Lower lobe of right lung (tissue), 2 donors: Measurements from ENCODE around the gene RARG. TPM values are rescaled to one million over a fixed set of nuclear protein-coding genes. Genes with fewer than 3 reads are reported as not detected.

Source experiments
- ATAC-seq, 2 donors: fragments of 200-7000 bp; cut with Tn5 transposase; one replicate each; pipeline ENCODE4 v1.9.1; 2020 to 2022; ENCODE audit warnings: mild to moderate bottlenecking in 2 of 2, moderate library complexity in 2 of 2
- DNase-seq: peaks from one replicate; pipeline ENCODE4 v3.0.0-alpha.2; 2020
- H3K27ac ChIP-seq: fragments of 200-600 bp; one replicate; pipeline ENCODE4 v1.8.0; 2022
- H3K27me3 ChIP-seq: fragments of 200-600 bp; one replicate; pipeline ENCODE4 v1.8.0; 2022; ENCODE audit warnings: low read depth
- H3K36me3 ChIP-seq: fragments of 200-600 bp; one replicate; pipeline ENCODE4 v1.8.0; 2022; ENCODE audit warnings: mild to moderate bottlenecking
- H3K4me1 ChIP-seq: fragments of 200-600 bp; one replicate; pipeline ENCODE4 v1.8.0; 2022
- H3K4me3 ChIP-seq: fragments of 200-600 bp; one replicate; pipeline ENCODE4 v1.8.0; 2022; ENCODE audit warnings: mild to moderate bottlenecking
- H3K9me3 ChIP-seq: fragments of 200-600 bp; one replicate; pipeline ENCODE4 v1.8.0; 2022
- CTCF ChIP-seq: fragments of 200-600 bp; IDR thresholded peaks from one replicate; pipeline ENCODE4 v1.8.0; 2022; ENCODE audit warnings: antibody characterized with exemption, mild to moderate bottlenecking
- intact Hi-C: fragments of 100-400 bp; cut with DNase I; formaldehyde crosslinking; loops from one replicate; pipeline ENCODE4 v1.11.0; 2022
- total RNA-seq: library from RNA; stranded (reverse); fragmentation: NEBNext Ultra II Directional; extraction: Animal tissue kit (Norgen Biotek cat#: 25700); gene quantifications from one replicate; pipeline ENCODE4 v1.2.1, GENCODE V29; 2021
- donor health status: DM: no; HTN: yes; CAD: no; lungs with severe emphysema.

Gene RARG
- total RNA-seq, 1 donor from 2014 or later = 30.1 TPM

GRCh38 chr12:53196486-53196885 lies 35.5 kb downstream of the RARG start:
- no peak for ATAC-seq
- intact Hi-C loops = no loop called here
- DNase-seq = no peak
- Histone ChIP-seq H3K27ac (no peak overlapping the region), H3K27me3 (no peaks in the 10 kb centered on the region), H3K4me1 (peaks cover 19% of the 10 kb centered on the region), H3K9me3 (no peaks in the 10 kb centered on the region), H3K36me3 (peaks cover under 1% of the 10 kb centered on the region), H3K4me3 (no peak overlapping the region)
- no peak for TF ChIP-seq CTCF

DNA sequence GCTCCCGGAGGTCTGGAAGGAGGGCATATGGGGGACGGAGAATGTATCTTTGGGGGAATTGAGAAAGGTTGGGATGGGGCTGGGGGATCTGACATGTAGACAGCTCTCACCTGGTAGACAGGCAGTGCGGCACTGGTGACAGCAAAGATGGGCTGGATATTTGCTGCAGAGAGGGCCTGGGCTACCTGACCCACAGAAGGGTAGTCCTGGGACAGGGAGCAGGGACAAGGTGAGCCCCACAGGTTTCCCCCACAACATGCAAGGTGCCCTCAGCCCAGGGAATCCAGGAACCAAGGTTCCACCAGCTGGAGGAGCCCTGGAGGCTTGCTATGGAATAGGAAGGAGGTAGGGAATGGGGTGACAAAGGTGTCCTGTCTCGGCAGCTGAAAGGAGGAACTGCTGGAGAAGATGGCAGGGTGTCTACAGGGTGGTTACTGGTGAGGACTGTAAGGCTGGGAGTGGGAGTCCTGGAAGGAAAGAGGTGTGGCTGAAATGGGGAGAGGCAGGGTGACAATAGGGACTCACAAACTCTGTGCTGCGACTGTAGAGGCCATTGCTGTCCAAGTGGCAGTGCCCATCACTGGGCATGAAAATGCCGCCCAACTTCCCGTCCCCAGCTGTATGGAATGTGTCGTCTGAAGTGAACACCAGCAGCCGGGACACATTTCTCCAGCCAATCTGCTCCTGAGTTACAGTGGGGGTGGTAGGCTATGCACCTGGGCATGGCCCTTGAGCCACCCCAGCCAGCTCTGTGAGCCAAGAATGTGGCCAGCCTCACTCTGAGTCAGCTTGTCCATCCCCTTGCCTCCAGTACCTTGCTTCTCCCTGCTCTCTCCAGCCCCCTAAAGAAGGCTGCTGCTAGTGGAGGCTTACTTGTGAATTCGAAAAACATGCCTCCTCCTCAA lies 36.2 kb downstream of the RARG start:
- intact Hi-C loops = no loop called here
- H3K4me1 ChIP-seq = peaks cover 19% of the 10 kb centered on the region
- no peak for TF ChIP-seq CTCF
- no peaks in the 10 kb centered on the region for H3K27me3 ChIP-seq
- H3K9me3 ChIP-seq = no peaks in the 10 kb centered on the region
- H3K27ac ChIP-seq = no peak overlapping the region
- no peak for DNase-seq
- H3K4me3 ChIP-seq = no peak overlapping the region
- ATAC-seq = peak; percentile 23 to 40
- peaks cover 7% of the 10 kb centered on the region for H3K36me3 ChIP-seq

DNA sequence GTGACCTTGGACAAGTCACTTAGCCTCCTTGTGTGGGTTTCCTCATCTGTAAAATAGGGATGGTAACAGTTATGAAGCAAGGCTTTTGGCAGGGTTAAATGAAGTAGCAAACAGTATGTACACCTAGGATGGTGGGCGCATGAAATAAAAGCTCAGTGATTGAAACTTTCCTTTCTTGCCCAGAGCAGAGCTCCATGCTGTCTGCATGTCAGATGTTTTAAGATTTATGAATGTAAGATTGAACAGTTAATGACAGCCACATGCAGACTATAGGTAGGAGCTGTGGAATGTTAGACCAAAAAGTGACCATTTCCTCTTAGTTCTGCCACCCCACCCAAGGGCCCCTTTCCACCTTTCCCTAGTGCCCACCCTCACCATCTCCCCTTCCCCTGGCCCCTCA lies 37.0 kb downstream of the RARG start:
- no peaks in the 10 kb centered on the region for H3K9me3 ChIP-seq
- H3K4me1 ChIP-seq = peaks cover 14% of the 10 kb centered on the region
- ATAC-seq (no peak), DNase-seq (no peak)
- H3K27me3 ChIP-seq = no peaks in the 10 kb centered on the region
- no peak overlapping the region for H3K4me3 ChIP-seq
- no peak for TF ChIP-seq CTCF
- intact Hi-C loops = no loop called here
- H3K36me3 ChIP-seq = peaks cover 8% of the 10 kb centered on the region
- no peak overlapping the region for H3K27ac ChIP-seq

- DNase-seq (no peak), ATAC-seq (no peak)
- Histone ChIP-seq H3K9me3 (no peaks in the 10 kb centered on the region), H3K36me3 (peaks cover 8% of the 10 kb centered on the region), H3K27me3 (no peaks in the 10 kb centered on the region), H3K4me1 (peaks cover 14% of the 10 kb centered on the region), H3K4me3 (no peak overlapping the region), H3K27ac (no peak overlapping the region)
- no peak for TF ChIP-seq CTCF
- intact Hi-C loops = no loop called here
Observed at GRCh38 chr12:53193985-53194716, 37.9 kb downstream of the RARG start.

DNA sequence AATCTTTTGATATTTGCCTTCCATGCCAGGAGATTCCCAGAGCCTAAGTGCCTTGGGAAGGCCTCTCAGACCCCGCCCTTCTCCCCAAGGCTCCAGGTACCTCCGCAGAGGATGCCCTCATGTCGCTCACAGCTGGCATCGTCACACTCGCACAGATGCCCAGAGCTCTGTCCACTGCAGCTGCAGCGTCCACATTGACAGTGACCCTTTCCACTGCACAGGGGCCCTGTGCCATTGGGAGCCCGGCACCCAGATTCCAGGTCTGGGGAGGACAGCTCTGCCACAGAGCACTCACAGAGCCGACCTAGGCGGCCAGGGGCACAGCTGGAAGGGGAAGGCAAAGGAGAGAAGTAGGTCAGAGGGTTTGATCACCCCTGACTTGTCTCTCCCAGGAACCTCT lies 39.0 kb downstream of the RARG start:
- H3K27me3 ChIP-seq = no peaks in the 10 kb centered on the region
- H3K4me1 ChIP-seq = peaks cover 11% of the 10 kb centered on the region
- DNase-seq (no peak), ATAC-seq (no peak)
- H3K27ac ChIP-seq = no peak overlapping the region
- no peaks in the 10 kb centered on the region for H3K9me3 ChIP-seq
- no peak overlapping the region for H3K4me3 ChIP-seq
- peaks cover 18% of the 10 kb centered on the region for H3K36me3 ChIP-seq
- no peak for TF ChIP-seq CTCF
- intact Hi-C loops = no loop called here
